ENCODE results near the gene MRTFB. TPM values are rescaled to one million over a fixed set of nuclear protein-coding genes. Genes with fewer than 3 reads are reported as not detected.

Gene MRTFB
- total and polyA plus RNA-seq, 2 of the 13 experiments (the other 11 are each of a cell fraction or from before 2014, with no cell fraction given), result 11.4 to 14.0 TPM

- no peak for TF ChIP-seq ZBTB34 (CRISPR knock-in tag; IDR thresholded peaks at IDR 0.05)
- no peak for TF ChIP-seq ELF4 (CRISPR knock-in tag; IDR thresholded peaks at IDR 0.05; ENCODE audit: borderline replicate concordance)
Observed at GRCh38 chr16:14105760-14106375, 34.7 kb downstream of the MRTFB start (continued).

DNA sequence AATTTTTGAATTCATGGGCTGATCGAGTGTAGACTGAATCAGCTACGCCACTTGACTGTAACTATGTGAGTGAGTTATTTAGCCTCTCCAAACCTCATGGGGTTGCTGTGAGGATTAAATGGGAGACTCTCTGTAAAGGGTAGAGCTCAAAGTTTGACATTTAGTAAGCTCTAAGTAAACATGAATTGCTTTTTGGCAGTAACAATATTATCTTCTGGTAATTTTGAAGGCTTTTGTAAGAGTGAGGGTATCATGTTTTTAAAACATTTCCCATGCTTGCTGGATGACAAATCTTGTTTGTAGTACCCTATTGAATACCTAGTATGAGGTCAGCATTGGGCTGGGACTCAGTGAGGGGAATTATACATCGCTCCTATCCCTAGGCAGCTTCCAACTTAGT lies 35.3 kb downstream of the MRTFB start:
- CTCF ChIA-PET (ENCODE audit: low intra/inter-chr PET ratio, low total read pairs), result no interaction called here
- no peak for FAIRE-seq
- TF ChIP-seq, protein P1, sequence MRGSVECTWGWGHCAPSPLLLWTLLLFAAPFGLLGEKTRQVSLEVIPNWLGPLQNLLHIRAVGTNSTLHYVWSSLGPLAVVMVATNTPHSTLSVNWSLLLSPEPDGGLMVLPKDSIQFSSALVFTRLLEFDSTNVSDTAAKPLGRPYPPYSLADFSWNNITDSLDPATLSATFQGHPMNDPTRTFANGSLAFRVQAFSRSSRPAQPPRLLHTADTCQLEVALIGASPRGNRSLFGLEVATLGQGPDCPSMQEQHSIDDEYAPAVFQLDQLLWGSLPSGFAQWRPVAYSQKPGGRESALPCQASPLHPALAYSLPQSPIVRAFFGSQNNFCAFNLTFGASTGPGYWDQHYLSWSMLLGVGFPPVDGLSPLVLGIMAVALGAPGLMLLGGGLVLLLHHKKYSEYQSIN (CRISPR knock-in tag; IDR thresholded peaks at IDR 0.05; ENCODE audit: borderline replicate concordance), result no peak
- TF ChIP-seq HOXA5 (CRISPR knock-in tag; IDR thresholded peaks at IDR 0.05) (no peak), ZSCAN25 (CRISPR knock-in tag; IDR thresholded peaks at IDR 0.05) (no peak), ARNT2 (CRISPR knock-in tag; IDR thresholded peaks at IDR 0.05; ENCODE audit: low read depth) (no peak), CCAR2 (optimal IDR thresholded peaks at IDR 0.05; ENCODE audit: low read depth, low read length) (no peak), IRF2 (CRISPR knock-in tag; IDR thresholded peaks at IDR 0.05) (no peak), ZNF709 (CRISPR knock-in tag; IDR thresholded peaks at IDR 0.05) (no peak), PCBP2 (optimal IDR thresholded peaks at IDR 0.05; ENCODE audit: low read depth, low read length, poor library complexity, severe bottlenecking) (no peak), ZNF12 (CRISPR knock-in tag; IDR thresholded peaks at IDR 0.05) (no peak), HMGA1 (CRISPR knock-in tag; conservative IDR thresholded peaks at IDR 0.05) (no peak), ELF3 (CRISPR knock-in tag; IDR thresholded peaks at IDR 0.05) (peak; percentile 25; the same call in 1 of the 2 replicates), KDM4B (CRISPR knock-in tag; IDR thresholded peaks at IDR 0.05) (no peak)
- TF ChIP-seq, protein P2, sequence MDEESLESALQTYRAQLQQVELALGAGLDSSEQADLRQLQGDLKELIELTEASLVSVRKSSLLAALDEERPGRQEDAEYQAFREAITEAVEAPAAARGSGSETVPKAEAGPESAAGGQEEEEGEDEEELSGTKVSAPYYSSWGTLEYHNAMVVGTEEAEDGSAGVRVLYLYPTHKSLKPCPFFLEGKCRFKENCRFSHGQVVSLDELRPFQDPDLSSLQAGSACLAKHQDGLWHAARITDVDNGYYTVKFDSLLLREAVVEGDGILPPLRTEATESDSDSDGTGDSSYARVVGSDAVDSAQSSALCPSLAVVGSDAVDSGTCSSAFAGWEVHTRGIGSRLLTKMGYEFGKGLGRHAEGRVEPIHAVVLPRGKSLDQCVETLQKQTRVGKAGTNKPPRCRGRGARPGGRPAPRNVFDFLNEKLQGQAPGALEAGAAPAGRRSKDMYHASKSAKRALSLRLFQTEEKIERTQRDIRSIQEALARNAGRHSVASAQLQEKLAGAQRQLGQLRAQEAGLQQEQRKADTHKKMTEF (CRISPR knock-in tag; IDR thresholded peaks at IDR 0.05), result 0 out of 2 replicates have a peak, but pooled peaks have one; percentile 15
- TF ChIP-seq, protein P3, sequence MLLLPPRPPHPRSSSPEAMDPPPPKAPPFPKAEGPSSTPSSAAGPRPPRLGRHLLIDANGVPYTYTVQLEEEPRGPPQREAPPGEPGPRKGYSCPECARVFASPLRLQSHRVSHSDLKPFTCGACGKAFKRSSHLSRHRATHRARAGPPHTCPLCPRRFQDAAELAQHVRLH (CRISPR knock-in tag; IDR thresholded peaks at IDR 0.05; ENCODE audit: borderline replicate concordance, low read depth), result no peak
- TF ChIP-seq, protein P4, sequence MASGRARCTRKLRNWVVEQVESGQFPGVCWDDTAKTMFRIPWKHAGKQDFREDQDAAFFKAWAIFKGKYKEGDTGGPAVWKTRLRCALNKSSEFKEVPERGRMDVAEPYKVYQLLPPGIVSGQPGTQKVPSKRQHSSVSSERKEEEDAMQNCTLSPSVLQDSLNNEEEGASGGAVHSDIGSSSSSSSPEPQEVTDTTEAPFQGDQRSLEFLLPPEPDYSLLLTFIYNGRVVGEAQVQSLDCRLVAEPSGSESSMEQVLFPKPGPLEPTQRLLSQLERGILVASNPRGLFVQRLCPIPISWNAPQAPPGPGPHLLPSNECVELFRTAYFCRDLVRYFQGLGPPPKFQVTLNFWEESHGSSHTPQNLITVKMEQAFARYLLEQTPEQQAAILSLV (CRISPR knock-in tag; IDR thresholded peaks at IDR 0.05; ENCODE audit: borderline replicate concordance), result no peak
- TF ChIP-seq, protein P5, sequence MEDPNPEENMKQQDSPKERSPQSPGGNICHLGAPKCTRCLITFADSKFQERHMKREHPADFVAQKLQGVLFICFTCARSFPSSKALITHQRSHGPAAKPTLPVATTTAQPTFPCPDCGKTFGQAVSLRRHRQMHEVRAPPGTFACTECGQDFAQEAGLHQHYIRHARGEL (CRISPR knock-in tag; IDR thresholded peaks at IDR 0.05), result no peak

More for the DNA sequence above, 35.3 kb downstream of the MRTFB start:
- Histone ChIP-seq H3K27me3 (ENCODE audit: control insufficient read depth in 1 of 2, insufficient read depth in 2 of 2, low read length in 2 of 2) (no peaks in the 10 kb centered on the region), H4K20me1 (ENCODE audit: insufficient read depth, low read length) (no peaks in the 10 kb centered on the region), H3K4me3 (replicated peaks in 1 of 3; ENCODE audit: insufficient read depth in 1 of 3, low read depth in 2 of 3, low read length in 3 of 3) (peak overlapping the region in 2 of 3 experiments; percentile 2 to 40; a peak in 1 of 6 replicates), H3K9me3 (ENCODE audit: low read length) (no peaks in the 10 kb centered on the region), H3K79me2 (ENCODE audit: insufficient read depth, low read length) (peaks cover 33% of the 10 kb centered on the region), H3K4me1 (ENCODE audit: insufficient read depth, low read length) (peaks cover 86% of the 10 kb centered on the region), H3K27ac (ENCODE audit: extremely low read length, insufficient read depth, low read length) (peak overlapping the region; percentile 66), H3K9ac (ENCODE audit: insufficient read depth, low read depth, low read length) (peak overlapping the region; percentile 23), H3K36me3 (replicated peaks in 1 of 2; ENCODE audit: control insufficient read depth in 1 of 2, insufficient read depth in 2 of 2, low read length in 2 of 2) (no peaks in the 10 kb centered on the region), H2AFZ (ENCODE audit: low read length) (no peak overlapping the region), H3K4me2 (ENCODE audit: low read depth, low read length) (peak overlapping the region; percentile 70)
- POLR2A ChIA-PET, result interaction anchor here (0.7 to 1.4 kb wide), 4 partner anchors 18 to 36 kb away, joined by 3 to 5 read pairs (median 3); no protein-coding TSS in a partner anchor
- 32% methylated on average over 3 of the region's 3 CpGs for WGBS (ENCODE audit: low lambda C conversion rate)
- intact Hi-C loops (cut with micrococcal nuclease; ENCODE audit: unreplicated experiment), result no loop called here
- peak; percentile 90 for DNase-seq (ENCODE audit: low spot score)
- ATAC-seq, result peak; percentile 92
- no TSS peak for BruUV-seq (replicated peaks)
- in situ Hi-C loops (cut with HindIII; ENCODE audit: extremely low pct_ligation_motif_present, low pct_unique_long_range_greater_than_20kb), result no loop called here

Measured in HepG2 (cell line).